Neutrophil (primary cell): Measurements from ENCODE around the gene LRRC18.

Source experiments
- H3K27ac ChIP-seq: fragments of 200-600 bp; sonication (generic); 2 replicates; pipeline ENCODE4 v1.5.1; 2016; ENCODE audit warnings: mild to moderate bottlenecking, moderate library complexity
- H3K27me3 ChIP-seq: fragments of 200-600 bp; sonication (generic); 2 replicates; pipeline ENCODE4 v1.6.0; 2016; ENCODE audit warnings: mild to moderate bottlenecking
- H3K36me3 ChIP-seq: fragments of 200-600 bp; sonication (generic); 2 replicates; pipeline ENCODE4 v1.5.1; 2017
- H3K4me1 ChIP-seq, 2 experiments: fragments of 200-600 bp in 1 of 2; sonication (generic) in 1 of 2; 1 replicate in 1 of 2; 2 replicates in 1 of 2; pipeline versions ENCODE4 v1.5.1 to v1.6.1; 2013 to 2016; ENCODE audit warnings: low read depth in 1 of 2, low read length in 1 of 2, mild to moderate bottlenecking in 1 of 2, moderate library complexity in 1 of 2; ENCODE audit not compliant: control insufficient read depth in 1 of 2, insufficient read depth in 1 of 2
- H3K4me3 ChIP-seq, 2 experiments: fragments of 200-600 bp in 1 of 2; sonication (generic) in 1 of 2; 1 replicate in 1 of 2; 2 replicates in 1 of 2; pipeline ENCODE4 v1.5.1; 2013 to 2016; ENCODE audit warnings: low read depth in 1 of 2, low read length in 1 of 2, mild to moderate bottlenecking in 1 of 2, moderate library complexity in 1 of 2
- H3K9me3 ChIP-seq: fragments of 200-600 bp; sonication (generic); 2 replicates; pipeline ENCODE4 v1.5.1; 2016
- TF ChIP-seq, protein P1 (sequence below): fragments of 200-600 bp; sonication (generic); IDR thresholded peaks from 2 replicates; pipeline ENCODE4 v1.5.1; 2016; ENCODE audit warnings: antibody characterized with exemption

Gene LRRC18

DNA sequence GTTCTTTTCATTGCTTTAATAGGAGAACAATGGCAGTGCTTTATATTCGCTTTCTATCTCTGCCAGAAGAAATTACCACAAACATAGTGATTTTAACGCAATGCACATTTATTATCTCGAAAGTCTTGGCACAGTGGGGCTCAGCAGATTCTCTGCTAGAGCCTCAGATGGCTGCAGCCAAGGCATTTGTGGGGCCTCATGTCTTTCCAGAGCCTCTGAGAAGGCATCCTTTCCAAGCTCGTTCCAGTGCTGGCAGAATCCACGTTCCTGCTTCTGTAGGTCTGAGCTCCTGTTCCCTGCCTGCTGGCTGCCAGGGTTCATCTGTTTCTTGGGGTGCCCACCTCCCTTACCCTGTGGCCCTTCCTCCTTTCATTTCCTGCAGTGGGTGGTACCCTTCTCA lies 60.2 kb downstream of the LRRC18 start:
- no peak overlapping the region for H3K27ac ChIP-seq
- no peaks in the 10 kb centered on the region for H3K4me1 ChIP-seq
- H3K9me3 ChIP-seq: no peaks in the 10 kb centered on the region
- H3K4me3 ChIP-seq: no peak overlapping the region
- H3K36me3 ChIP-seq: peaks cover 90% of the 10 kb centered on the region
- no peaks in the 10 kb centered on the region for H3K27me3 ChIP-seq
- TF ChIP-seq, protein P1, sequence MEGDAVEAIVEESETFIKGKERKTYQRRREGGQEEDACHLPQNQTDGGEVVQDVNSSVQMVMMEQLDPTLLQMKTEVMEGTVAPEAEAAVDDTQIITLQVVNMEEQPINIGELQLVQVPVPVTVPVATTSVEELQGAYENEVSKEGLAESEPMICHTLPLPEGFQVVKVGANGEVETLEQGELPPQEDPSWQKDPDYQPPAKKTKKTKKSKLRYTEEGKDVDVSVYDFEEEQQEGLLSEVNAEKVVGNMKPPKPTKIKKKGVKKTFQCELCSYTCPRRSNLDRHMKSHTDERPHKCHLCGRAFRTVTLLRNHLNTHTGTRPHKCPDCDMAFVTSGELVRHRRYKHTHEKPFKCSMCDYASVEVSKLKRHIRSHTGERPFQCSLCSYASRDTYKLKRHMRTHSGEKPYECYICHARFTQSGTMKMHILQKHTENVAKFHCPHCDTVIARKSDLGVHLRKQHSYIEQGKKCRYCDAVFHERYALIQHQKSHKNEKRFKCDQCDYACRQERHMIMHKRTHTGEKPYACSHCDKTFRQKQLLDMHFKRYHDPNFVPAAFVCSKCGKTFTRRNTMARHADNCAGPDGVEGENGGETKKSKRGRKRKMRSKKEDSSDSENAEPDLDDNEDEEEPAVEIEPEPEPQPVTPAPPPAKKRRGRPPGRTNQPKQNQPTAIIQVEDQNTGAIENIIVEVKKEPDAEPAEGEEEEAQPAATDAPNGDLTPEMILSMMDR: no peak

DNA sequence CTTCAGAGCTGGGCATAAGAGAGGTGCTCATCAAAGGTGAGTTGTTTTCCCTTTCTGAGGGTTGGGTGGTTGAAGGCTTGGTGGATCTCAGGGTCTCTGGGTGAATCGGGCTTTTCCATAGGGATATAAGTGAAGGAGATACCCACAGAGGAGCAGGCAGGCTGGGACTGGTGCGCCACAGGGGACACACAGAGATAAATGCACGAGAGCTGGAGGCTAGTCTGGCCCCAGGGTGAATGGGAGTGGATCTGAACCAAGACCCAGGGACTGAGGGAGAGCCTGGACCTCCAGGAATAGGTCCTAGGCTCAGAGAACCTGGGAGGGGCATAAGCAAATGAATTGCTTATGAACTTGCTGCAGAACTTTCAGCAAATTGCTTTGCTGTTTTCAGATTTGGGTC lies 61.5 kb downstream of the LRRC18 start:
- no peak overlapping the region for H3K4me3 ChIP-seq
- H3K27me3 ChIP-seq: no peaks in the 10 kb centered on the region
- H3K36me3 ChIP-seq: peaks cover 98% of the 10 kb centered on the region
- H3K27ac ChIP-seq: no peak overlapping the region
- TF ChIP-seq, protein P1: no peak
- no peaks in the 10 kb centered on the region for H3K4me1 ChIP-seq
- H3K9me3 ChIP-seq: no peaks in the 10 kb centered on the region

DNA sequence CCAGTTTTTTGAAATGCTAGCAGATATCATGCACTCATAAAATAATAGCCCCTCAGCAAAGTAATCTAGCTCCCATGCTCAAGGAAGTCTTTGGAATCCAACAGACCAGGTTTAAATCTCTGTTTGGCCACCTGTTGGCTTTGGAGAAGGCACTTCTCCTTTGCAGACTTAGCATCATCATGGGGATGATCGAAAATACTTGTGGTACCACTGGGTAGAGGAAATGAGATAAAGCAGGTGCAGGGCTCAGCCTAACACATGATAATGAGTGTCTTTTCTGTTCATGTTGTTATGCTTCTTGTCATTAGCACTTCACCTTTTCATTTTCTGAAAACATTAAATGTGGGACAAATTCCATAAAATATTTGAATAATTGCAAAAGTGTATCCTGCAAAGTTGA lies 67.4 kb downstream of the LRRC18 start:
- Histone ChIP-seq H3K9me3 (no peaks in the 10 kb centered on the region), H3K36me3 (peaks cover 88% of the 10 kb centered on the region), H3K27me3 (no peaks in the 10 kb centered on the region), H3K4me1 (no peaks in the 10 kb centered on the region), H3K4me3 (no peak overlapping the region), H3K27ac (no peak overlapping the region)
- TF ChIP-seq, protein P1: no peak
